ENCODE measurements around the gene PLCD4.

Gene PLCD4

DNA sequence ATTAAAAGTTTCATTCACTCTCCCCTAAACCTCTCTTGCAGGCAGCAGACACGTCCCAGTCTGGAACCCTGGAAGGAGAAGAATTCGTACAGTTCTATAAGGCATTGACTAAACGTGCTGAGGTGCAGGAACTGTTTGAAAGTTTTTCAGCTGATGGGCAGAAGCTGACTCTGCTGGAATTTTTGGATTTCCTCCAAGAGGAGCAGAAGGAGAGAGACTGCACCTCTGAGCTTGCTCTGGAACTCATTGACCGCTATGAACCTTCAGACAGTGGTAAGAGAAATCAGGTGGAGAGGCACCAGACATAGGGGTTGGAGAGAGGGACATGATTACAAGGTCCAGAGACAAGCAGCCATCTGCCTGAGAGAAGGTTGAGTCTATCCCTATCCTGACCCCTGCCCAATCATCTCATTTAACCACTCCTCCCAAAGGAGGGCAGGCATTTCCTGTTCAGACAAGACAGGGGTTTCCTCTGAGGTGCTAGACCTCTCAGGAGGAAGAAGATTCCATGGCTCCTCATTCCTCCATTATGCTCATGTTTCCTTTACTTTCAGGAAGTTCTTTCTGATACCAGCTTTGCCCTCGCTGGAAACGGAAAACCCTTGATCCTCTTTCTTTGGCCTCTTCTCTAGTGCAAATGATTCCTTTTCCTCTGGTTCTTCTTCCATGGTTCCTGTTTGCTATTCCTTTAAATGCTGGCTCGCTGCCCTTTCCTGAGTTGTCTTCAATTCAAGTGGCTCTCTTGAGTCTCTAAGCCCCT, 15.1 kb downstream of the PLCD4 start:
- DNase-seq, result no peak

GRCh38 chr2:218623366-218623705, 15.6 kb downstream of the PLCD4 start:
- no peak for DNase-seq

GRCh38 chr2:218626369-218626768, 18.7 kb downstream of the PLCD4 start:
- no peak for DNase-seq

DNA sequence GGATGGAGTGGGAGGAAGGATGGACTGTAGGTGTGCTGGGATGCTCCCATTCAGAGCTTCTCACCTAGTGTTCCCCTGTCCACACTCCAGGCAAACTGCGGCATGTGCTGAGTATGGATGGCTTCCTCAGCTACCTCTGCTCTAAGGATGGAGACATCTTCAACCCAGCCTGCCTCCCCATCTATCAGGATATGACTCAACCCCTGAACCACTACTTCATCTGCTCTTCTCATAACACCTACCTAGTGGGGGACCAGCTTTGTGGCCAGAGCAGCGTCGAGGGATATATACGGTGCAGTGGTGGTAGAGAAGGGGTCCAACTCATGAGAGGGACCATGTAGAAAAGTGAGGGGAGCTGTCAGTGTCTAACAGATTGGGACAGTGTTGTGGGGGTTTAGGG, 20.2 kb downstream of the PLCD4 start:
- no peak for DNase-seq

DNA sequence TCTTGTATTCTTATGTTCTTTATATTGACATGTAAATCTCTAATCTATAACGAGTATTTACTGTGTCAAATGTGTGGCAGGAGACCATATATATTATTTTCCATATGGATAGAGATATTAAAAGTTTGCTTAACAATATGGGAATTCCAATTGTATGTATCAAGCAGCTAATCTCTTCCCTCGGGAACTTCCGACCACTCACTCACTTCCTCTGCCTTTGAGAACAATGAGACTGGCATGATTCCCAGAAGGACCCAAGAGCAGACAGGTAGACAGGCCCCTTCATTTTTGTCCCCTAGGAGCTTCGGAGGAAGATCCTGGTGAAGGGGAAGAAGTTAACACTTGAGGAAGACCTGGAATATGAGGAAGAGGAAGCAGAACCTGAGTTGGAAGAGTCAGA, 24.1 kb downstream of the PLCD4 start:
- no peak for DNase-seq

- DNase-seq, result no peak
Measured at GRCh38 chr2:218635719-218636118, 28.0 kb downstream of the PLCD4 start.

GRCh38 chr2:218638372-218638771, 30.7 kb downstream of the PLCD4 start:
- DNase-seq, result no peak

DNA sequence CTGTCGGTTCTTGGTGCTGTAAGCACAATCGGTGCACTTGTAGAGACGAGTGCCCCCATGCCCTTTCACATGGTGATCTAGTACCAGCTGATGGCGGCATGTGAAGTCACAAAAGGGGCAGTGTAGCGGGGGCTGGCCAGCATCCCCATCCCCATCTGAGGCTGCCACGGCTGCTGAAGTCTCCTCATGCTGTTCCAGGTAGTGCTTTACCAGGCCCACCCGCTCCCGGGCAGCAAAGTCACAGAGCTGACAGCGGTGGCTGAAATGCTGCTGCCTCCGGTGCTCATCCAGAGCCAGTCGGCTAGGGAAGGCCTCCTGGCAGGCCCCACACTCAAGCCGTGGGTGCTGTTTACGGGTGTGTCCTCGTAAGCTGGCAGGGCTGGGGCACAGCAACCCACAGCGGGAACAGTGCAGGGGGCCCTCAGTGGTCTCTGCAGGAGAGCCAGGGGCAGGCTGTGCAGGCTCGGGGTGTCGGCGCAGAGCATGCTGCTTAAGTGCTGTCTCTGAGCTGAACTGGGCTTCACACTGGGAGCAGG, 34.5 kb downstream of the PLCD4 start:
- no peak for DNase-seq

GRCh38 chr2:218642786-218643185, 35.1 kb downstream of the PLCD4 start:
- DNase-seq, result no peak

DNA sequence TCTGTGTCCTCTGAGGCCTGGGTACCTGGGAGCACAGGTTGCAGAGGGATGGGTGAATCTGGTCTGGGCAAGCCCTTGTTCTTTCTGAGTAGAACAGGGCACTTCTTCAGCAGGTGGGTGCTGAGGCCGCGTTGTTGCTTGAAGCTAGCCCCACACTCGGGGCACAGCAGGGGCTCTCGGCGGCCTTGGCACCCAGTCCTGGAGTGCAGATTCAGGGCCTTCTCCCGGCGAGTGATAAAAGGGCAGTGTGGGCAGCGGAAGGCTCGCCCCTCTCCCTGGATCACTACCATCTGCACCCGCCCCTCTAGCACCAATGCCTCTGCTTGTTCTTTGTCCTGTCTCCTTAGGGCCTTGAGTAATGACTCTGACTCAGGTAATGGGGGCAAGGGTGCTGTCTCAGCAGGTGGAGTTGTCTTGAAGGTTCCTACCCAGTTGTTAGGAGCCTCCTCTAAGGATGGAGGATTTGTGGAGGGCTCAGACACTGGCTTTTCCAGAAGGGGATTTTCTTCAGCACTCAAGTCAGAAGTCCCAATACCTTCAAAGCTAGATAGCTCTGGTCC, 36.1 kb downstream of the PLCD4 start:
- DNase-seq, result no peak

DNA sequence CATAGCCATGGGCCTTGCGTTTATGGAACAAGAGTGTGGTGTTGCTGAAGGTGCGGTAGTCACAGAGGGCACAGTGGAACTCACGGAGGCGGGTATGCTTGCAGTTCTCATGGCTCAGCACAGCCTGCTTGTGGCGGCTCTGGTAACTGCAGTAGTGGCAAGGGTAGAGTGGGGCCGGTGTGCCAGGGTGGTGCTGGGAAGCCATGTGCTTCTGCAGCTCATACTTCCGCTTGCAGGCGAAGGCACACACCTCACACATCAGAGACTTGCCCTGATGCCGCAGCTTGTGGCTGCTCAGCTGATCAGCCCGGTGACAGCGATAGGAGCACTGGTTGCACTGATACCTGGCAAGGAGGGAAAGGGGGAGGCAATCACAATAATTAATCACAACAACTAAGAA, 37.0 kb downstream of the PLCD4 start:
- DNase-seq, result no peak

- DNase-seq, result no peak
Measured at GRCh38 chr2:218645126-218645525, 37.4 kb downstream of the PLCD4 start.

- peak; percentile 48 for DNase-seq
Measured at GRCh38 chr2:218648088-218648786, 40.5 kb downstream of the PLCD4 start.

DNA sequence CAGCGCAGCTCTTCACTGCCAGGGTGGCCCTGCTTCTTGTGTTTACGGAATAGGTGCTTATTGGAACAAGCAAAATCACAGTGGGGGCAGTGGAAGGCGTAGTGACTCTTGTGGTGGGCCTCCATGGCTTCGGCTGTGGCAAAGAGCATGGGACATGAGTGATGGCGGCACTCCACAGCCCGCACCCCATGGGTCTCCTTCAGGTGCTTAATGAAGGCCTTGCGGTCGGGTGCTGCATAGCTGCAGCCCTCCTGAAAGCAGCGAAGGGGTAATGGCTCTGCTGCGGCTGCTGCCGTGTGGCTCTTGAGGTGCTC, 41.0 kb downstream of the PLCD4 start:
- DNase-seq, result no peak

GRCh38 chr2:218655751-218656150, 48.1 kb downstream of the PLCD4 start:
- no peak for DNase-seq

DNA sequence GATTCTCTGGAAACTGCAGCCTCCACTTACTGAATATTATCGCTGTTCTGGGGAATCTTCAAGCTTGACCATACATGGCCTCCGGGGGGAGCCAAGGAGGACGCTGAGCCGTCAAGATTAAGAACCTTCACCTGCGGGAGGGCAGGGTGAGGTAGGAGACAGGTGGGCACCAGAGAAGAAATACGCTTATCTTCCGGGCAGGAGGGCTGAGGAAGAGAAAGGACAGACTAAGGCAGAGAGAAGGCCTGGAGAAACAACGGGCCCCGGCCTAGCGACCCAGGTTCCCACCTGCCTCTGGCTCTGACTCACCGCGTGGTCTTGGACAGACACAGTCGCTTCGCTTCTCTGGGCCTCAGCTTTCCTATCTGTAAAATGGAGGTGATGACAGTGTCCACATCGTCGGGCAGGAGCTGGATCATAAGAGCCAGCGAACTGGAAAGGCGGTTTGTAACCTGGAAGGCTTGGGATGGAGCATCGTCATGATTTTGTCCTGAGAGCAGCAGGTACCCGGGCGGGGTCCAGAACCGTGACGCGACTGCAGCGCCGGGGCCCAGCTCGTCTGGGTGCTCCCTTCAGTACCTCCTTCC, 51.1 kb downstream of the PLCD4 start:
- peak; percentile 28 for DNase-seq

- peak; percentile 93 for DNase-seq
Measured at GRCh38 chr2:218659258-218659987, 51.7 kb downstream of the PLCD4 start, which contains the start of the genes BCS1L and ZNF142. Gene BCS1L, plus strand, starts transcription at chr2:218659683. Its CDS starts 1,305 bp downstream, at chr2:218660988. Gene ZNF142, minus strand, starts transcription at chr2:218659623. Its CDS starts 3,194 bp downstream, at chr2:218656429.

DNA sequence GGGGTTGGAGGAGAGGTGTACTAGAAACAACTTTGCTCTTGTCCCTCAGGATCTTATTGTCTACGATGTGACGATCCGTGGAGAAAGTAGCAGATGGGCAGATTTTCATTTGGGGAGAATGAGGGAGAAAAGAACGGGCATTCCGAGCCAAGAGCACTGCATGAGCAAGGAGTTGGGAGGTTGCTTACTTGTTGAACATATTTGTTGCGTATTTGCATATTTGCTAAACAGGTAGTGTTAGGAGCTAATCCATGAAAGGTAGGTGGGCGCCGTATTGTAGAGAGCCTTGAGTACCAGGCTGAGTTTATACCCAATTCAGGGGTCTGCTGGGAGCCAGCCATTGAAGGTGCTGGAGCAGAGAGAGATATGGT, 52.3 kb downstream of the PLCD4 start:
- DNase-seq, result no peak

DNA sequence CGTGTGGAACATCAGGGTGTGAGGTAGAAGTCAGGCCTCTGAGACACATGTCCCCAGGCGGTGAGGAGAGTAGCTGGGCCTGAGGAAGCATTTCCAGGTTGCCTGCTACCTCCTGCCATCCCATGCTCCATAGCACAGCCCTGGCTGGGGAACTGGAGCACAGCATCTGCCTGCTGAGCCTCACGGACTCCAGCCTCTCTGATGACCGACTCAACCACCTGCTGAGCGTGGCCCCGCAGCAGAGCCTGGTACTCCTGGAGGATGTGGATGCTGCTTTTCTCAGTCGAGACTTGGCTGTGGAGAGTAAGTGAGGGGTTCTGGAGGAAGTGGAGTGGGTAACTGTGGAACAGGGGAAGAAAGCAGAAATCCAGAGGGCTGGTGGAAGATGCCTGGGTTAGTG, 54.7 kb downstream of the PLCD4 start:
- DNase-seq, result no peak

DNA sequence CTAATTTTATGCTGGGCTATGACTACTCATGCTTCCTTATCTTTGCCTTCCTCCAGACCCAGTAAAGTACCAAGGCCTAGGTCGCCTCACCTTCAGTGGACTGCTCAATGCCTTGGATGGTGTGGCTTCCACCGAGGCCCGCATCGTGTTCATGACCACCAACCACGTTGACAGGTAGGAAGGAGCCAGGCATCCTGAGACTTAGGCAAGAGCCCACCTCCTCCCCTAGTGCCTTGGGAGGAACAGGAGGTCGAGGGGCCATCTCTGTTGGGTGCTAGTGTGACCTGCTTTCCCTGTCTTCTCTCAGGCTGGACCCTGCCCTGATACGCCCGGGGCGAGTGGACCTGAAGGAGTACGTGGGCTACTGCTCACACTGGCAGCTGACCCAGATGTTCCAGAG, 55.1 kb downstream of the PLCD4 start:
- DNase-seq, result no peak

GRCh38 chr2:218663901-218664300, 56.2 kb downstream of the PLCD4 start:
- DNase-seq, result no peak

DNA sequence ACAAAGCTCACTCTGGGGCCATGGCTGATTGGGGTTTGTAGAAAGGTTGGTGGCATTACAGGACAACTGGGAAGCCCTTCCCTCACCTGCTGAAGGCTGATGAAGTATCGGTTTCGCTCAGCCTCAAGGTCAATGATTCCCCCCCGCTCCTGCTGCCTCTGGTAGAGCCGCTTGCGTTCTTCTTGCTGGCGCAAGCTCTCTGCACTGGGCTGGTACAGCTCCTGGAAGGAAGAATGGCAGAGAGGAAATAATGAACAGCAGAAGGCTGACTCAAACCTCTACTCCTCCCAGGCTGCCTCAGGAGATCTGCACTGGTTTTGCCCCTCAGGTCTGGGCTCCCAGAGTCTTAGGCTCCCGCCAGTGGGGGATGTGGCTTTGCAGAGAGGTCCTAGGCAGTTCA, 57.0 kb downstream of the PLCD4 start:
- no peak for DNase-seq

DNA sequence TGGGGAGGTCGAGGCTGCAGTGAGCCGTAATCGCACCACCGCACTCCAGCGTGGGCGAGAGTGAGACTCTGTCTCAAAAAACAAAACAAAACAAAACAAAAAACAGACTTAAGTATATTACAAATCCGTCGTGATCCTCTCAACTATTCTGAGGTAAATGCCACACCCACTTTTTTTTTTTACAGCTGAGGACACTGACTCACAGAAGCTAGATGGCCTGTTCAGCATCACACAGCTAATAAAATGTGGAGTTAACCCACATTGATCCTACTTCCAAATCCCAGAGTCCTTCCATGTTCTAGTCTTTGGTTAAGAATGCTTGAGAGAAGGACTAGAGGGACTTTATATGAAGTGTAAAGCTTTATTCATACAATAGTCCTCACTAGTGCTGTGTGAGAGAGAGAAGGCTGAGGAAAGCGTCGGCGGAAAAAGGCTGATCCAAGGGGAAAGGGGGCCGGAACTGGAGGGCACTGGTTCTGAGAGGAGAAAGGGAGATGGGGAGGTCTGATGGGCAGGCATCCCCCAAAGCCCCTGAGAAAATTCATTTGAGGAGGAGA, 63.5 kb downstream of the PLCD4 start:
- DNase-seq, result no peak

Data from activated CD4-positive, alpha-beta T cell treated with anti-CD3 and anti-CD28 coated beads, Interleukin-2, amount 50 U/mL, for 1 hour (primary cell).